GM21717 (cell line): ENCODE results near the gene FBXO42.

Source experiments
- ATAC-seq: cut with Tn5 transposase; IDR thresholded peaks from one replicate; pipeline ENCODE4 v1.9.1; 2021; ENCODE audit warnings: mild to moderate bottlenecking, moderate library complexity; ENCODE audit not compliant: unreplicated experiment

The FBXO42 gene

DNA sequence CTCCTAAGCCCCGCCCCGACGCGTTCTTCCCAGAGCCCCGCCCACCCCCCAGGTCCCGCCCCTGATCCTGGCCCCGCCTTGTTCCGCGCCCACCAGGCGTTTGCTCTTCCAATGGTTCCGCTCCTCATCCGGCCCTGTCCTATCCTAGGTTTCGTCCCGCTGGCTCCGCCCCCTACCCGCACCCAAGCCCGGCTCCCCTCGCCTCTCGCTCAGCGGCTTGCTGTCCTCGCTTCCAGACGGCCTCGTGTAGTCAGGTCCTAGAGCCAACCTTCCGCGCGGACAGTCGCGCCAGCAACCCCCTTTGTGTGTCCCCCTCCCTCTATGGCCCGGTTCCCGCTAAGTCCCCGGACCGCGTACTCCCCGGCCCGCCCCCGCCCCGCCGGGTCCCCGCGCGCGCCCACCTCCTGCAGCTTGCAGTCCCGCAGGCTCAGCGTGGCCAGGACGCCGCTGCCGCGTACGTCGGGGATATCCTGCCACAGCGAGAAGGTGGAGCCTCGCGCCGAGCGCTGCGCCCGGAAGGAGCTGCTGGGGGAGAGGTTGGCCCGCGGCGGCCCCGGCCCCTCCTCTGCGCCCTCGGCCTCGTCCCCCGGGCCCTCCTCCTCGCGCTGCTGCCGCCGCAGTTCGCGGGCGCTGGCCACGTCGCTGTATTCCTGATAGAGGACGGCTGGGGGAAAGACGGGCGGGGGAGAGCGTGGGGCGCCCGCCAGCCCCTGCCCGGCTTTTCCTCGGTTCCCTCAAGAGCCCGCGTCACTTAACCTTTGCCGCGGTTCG is 145.5 kb downstream of the FBXO42 start:
- peak; percentile 68 for ATAC-seq

DNA sequence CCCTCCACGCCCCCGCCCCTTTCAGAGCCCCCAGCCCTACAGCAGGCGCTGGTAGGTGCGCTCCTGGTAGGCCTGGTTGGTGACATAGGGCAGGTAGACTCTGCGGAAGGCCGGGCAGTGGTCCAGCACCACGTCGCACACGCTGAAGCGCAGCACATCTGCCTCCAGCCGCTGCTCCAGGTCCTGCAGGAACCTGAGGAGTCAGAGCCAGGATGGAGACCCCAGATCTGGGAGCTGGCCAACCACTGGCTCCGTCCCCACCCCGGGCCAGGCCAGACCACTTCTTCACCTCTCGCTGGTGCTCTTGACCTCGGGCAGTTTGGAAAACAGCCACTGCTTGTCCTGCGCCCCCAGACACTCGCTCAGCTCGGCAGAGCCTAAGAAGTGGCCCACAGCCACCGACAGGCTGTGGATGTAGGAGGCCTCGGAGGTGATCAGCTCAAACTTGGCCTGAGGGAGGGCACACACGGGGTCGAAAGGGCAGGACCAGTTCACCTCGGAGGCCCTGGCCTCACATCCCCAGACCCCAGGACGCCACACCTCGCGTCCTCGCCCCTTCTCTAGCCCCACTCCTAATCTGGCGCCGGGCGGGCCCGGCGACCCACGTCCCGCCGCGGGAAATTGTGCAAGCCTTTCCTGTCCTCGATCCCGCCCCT is 146.3 kb downstream of the FBXO42 start:
- ATAC-seq = peak; percentile 20

DNA sequence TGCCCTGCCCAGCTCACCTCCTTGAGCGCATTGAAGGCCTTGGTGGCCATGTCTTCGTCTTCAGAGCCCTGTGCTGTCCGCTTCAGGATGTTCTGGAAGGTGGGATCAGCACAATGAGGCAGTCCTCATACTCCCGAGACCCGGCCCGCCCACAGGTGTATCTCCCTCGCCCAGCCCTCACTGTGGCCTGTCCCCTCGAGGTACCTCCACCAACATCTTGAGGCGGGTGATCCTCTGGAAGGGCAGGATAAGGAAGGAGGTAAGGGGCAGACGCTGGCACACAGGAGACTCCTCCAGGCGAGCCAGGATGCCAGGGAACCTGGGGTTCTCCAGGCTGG is 147.0 kb downstream of the FBXO42 start:
- ATAC-seq = no peak

DNA sequence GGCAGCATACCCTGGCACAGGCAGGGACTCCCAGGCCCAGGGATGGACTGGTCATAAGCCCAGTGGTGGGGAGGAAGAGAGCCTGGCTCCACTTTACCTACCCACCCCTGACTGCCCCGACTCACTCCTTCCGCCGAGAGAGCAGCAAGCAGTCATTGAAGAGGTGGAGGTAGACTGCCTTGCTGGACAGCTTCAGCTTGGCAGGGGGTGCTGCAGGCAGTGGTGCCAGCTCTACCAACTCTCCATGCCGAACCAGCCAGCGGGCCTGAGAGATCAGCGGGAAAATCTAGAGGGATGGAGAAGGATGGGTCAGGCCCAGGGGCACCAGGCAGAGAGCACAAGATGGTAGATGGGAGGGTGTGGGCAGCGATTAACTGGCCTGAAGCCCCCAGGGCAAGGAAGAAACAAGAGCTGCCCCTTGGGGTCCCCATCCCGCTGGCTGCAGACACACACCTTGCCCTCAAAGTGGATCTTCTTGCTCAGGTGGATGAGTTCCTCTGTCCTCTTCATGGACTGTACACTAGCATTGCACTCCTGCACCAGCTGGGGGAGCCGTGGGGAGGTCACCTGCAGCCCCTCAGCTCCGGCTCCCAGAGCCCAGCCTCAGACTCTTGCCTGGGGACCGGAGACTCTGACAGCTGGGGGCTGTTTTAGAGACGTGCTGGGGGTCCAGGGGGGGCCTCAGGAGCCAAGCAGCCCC is 147.5 kb downstream of the FBXO42 start:
- ATAC-seq = no peak

DNA sequence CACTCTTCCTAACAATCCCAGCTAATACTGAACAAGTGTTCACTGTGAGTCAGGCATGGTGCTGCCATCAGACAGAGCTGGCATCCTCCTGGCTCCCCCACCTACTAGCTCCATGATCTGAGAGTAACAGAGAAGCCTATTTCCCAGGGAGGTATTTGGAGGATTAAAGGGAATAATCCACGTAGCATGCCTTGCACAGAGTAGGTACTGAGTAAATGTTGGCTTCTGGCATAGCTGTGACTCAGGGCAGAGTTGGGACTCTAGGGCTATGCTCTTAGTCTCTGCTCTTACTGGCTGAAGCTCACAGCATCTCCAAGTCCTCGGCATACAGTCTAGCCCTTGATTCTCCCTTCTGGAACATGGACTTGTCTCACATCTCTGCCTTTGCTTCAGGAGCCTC is 148.1 kb downstream of the FBXO42 start:
- ATAC-seq = no peak

DNA sequence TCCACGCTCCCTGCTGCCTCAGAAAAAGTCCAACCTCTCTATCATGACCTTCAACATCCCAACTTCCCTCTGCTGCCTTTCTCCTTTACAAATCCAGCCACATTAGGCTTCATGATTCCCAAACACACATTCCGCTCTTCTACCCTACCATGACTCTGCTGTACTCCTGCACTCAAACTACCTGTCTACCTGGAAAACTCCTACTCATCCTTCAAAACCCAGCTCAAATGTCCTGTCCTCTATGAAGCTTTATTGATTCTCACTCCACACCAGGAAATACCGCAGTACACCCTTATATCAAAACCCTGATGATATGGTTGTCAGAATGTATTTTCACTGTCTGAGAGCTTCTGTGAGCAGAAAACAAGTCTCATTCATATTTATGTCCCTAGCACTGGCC is 148.7 kb downstream of the FBXO42 start:
- ATAC-seq = no peak

DNA sequence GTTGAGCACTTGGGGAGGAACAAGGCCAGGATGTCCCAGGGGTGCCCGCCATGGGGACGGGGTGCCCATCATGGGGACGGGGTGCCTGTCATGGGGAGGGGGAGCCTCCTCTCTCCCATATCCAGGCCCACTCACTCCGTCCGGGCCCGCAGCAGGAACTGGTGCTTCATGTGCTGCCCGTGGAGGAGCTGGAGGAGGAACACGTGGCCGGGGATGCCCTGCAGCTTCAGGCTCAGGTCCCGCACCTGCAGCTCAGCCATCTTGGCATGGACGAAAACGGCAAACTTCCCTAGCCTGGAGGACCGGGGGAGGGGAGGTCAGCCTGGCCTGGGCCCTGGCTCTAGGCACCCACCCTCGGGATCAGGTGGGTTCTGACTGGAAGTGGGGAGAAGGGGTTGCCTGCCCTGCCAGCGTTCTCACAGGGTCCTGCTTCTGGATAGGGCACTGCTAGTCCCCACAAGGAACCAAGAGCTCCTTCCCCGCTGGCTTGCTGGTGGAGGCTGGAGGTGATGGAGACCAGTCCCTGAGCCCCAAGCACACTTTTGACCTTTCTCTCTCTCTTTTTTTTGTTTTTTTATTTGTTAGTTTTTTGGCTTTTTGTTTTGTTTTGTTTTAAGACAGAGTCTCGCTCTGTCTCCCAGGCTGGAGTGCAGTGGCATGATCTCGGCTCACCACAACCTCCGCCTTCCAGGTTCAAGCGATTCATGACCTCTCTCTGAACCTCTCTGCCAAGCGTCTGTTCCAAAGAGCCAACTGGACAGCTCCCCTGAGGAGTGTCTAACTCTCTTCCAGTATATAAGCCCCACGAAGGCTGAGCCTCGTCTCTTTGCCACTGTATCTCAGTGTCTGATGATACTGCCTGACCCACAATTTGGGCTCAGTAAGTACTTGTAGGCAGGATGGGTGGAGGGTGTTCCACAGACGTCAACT is 149.7 kb downstream of the FBXO42 start:
- no peak for ATAC-seq

DNA sequence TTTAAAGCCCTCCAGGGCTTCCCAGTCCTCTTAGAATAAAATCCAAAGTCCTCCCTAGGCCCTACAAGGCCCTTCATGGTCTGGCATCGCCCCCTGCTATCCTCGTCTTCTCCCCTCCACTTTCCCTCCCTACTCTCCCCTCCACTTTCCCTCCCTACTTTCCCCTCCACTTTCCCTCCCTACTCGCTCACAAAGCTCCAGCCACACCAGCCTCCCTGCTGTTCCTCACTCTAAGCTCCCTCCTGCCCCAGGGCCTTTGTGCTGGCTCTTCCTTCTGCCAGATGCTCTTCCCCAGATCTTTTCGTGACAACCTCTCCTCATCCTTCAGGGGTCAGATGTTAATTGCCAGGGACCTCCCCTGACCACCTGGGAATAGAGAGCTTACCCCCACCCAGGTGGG is 152.6 kb downstream of the FBXO42 start:
- ATAC-seq = no peak

DNA sequence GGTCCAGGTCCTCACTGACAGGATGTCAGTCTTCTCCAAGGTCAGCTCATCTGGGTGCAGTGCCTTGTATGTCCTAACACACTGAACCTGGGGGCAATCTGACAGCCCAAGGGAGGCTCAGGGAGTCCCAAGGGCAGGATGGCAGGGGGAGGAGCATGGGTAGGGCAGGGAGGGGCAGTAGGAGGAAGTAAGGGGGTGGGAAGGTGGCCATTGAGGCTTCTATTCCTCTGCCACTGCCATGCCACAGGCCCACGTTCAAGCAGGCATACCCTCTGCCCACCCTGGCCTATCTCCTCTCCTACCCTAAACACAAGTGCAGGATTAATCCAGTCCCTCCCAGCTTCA is 153.2 kb downstream of the FBXO42 start:
- no peak for ATAC-seq

DNA sequence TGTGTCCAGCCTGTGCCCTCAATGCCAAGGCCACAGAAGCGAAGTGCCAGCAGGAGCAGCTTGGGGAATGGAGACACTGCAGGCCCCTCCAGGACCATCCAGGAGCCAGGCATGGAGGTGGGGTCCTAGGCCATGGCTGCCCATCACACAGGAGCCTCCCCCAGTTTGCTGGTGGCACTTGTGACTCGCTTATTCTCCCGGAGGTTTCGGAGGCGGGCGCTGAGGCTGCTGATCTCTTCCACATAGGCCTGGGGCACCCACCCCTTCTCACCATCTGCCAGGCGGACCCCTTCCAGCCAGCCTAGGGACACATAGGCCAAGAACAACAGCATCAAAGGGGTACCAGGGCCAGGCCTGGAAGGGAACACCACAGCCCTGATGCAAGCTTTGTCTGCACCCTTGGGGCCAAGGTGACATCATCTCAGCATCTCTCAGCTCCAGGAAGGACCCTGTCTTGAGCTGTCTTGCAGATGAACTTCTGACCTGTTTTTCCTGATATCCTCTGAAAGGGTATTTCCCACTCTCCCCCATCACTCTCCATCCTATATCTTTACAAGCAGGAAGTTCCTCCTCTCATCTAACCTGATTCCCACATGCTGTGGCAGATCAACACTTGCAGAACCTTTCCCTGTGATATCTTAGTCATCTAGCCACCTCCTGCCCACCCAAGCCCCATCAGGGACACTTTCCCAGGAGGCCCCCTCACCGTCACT is 153.7 kb downstream of the FBXO42 start:
- no peak for ATAC-seq

DNA sequence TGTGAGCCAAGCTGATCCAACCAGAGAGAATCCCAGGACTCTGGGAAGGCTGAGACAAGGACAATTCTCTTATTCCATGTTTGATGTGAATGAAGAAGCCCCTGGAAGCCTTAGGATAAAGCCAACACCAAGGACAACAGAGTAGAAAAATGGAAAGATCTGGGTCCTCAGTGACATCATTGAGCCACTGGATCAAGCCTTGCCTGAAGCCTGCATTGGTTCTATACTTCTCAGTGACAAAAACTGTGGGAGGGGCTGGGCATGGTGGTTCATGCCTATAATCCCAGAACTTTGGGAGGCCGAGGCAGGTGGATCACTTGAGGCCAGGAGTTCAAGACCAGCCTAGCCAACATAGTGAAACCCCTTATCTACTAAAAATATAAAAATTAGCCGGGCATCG is 155.4 kb downstream of the FBXO42 start:
- no peak for ATAC-seq
